GM19239 (cell line): ENCODE measurements around the gene GAS6.
A peak's percentile ranks its signal among the peaks of the same experiment; 100 is the strongest.
"Not testable (repeated sequence)": the region's sequence is repeated elsewhere in the genome, so short reads cannot be mapped to it uniquely, and the experiment has no call there.

Experiments used
- DNase-seq: peaks from one replicate; pipeline ENCODE4 v3.0.0; 2011; ENCODE audit warnings: low spot score; ENCODE audit not compliant: insufficient read length
- FAIRE-seq: peaks from 2 replicates; lab custom pipeline; 2011; peaks lifted over from hg19 to GRCh38; lab: Jason Lieb, UNC

Gene GAS6

GRCh38 chr13:113874579-113875428, 10.9 kb upstream of the GAS6 start:
- no peak for DNase-seq
- no peak for FAIRE-seq

GRCh38 chr13:113874177-113874576, 10.3 kb upstream of the GAS6 start:
- FAIRE-seq (no peak), DNase-seq (no peak)

GRCh38 chr13:113869263-113869662, 5.4 kb upstream of the GAS6 start:
- DNase-seq = no peak
- FAIRE-seq = no peak

GRCh38 chr13:113867913-113868312, 4.0 kb upstream of the GAS6 start:
- DNase-seq, FAIRE-seq: not testable (repeated sequence)

- DNase-seq = no peak
- FAIRE-seq = no peak
These were observed 1.6 kb upstream of the GAS6 start for GRCh38 chr13:113865427-113865826.

- DNase-seq (no peak), FAIRE-seq (no peak)
These were observed 506 bp upstream of the GAS6 start for GRCh38 chr13:113864273-113864890.

- DNase-seq = peak; percentile 65
- no peak for FAIRE-seq
These were observed 849 bp downstream of the GAS6 start for GRCh38 chr13:113862931-113863523.

- DNase-seq (no peak), FAIRE-seq (no peak)
These were observed 1.5 kb downstream of the GAS6 start for GRCh38 chr13:113862191-113862930.

- FAIRE-seq (no peak), DNase-seq (no peak)
These were observed 2.3 kb downstream of the GAS6 start for GRCh38 chr13:113861433-113862030.

- FAIRE-seq (no peak), DNase-seq (no peak)
These were observed 3.0 kb downstream of the GAS6 start for GRCh38 chr13:113860665-113861432.

- FAIRE-seq (no peak), DNase-seq (no peak)
These were observed 3.7 kb downstream of the GAS6 start for GRCh38 chr13:113860051-113860664.

GRCh38 chr13:113859311-113860050, 4.4 kb downstream of the GAS6 start:
- no peak for DNase-seq
- FAIRE-seq = no peak

- FAIRE-seq = no peak
- DNase-seq = no peak
These were observed 6.2 kb downstream of the GAS6 start for GRCh38 chr13:113857531-113858195.

- FAIRE-seq (no peak), DNase-seq (no peak)
These were observed 7.2 kb downstream of the GAS6 start for GRCh38 chr13:113856716-113857065.

- no peak for DNase-seq
- no peak for FAIRE-seq
These were observed 7.8 kb downstream of the GAS6 start for GRCh38 chr13:113855931-113856715.

- DNase-seq (no peak), FAIRE-seq (no peak)
These were observed 8.6 kb downstream of the GAS6 start for GRCh38 chr13:113855012-113855921.
